Nephron progenitor cell (in vitro differentiated cells): Measurements from ENCODE around the gene HNF4A.

Experiments
- DNase-seq: peaks from one replicate; pipeline ENCODE4 v3.0.0; 2021
- H3K27ac Mint-ChIP-seq: 2 replicates; pipeline ENCODE4 v1.8.0; 2021; ENCODE audit warnings: mild to moderate bottlenecking, moderate library complexity, mixed read lengths
- H3K27me3 Mint-ChIP-seq: 2 replicates; pipeline ENCODE4 v1.8.0; 2021; ENCODE audit warnings: mild to moderate bottlenecking, low read depth, mixed read lengths; ENCODE audit not compliant: poor library complexity
- H3K36me3 Mint-ChIP-seq: 2 replicates; pipeline ENCODE4 v1.8.0; 2021; ENCODE audit warnings: low read depth, mixed read lengths
- H3K4me1 Mint-ChIP-seq: 2 replicates; pipeline ENCODE4 v1.8.0; 2021; ENCODE audit warnings: mixed read lengths
- H3K4me3 Mint-ChIP-seq: 2 replicates; pipeline ENCODE4 v1.8.0; 2021; ENCODE audit warnings: mild to moderate bottlenecking, moderate library complexity, mixed read lengths
- H3K9me3 Mint-ChIP-seq: 2 replicates; pipeline ENCODE4 v1.8.0; 2021; ENCODE audit warnings: mild to moderate bottlenecking, moderate library complexity, mixed read lengths
- TF ChIP-seq, protein P1 (sequence below): fragments of 200-600 bp; sonication (generic); IDR thresholded peaks from 2 replicates; pipeline ENCODE4 v1.5.0; 2021; ENCODE audit warnings: antibody characterized with exemption

Gene HNF4A

DNA sequence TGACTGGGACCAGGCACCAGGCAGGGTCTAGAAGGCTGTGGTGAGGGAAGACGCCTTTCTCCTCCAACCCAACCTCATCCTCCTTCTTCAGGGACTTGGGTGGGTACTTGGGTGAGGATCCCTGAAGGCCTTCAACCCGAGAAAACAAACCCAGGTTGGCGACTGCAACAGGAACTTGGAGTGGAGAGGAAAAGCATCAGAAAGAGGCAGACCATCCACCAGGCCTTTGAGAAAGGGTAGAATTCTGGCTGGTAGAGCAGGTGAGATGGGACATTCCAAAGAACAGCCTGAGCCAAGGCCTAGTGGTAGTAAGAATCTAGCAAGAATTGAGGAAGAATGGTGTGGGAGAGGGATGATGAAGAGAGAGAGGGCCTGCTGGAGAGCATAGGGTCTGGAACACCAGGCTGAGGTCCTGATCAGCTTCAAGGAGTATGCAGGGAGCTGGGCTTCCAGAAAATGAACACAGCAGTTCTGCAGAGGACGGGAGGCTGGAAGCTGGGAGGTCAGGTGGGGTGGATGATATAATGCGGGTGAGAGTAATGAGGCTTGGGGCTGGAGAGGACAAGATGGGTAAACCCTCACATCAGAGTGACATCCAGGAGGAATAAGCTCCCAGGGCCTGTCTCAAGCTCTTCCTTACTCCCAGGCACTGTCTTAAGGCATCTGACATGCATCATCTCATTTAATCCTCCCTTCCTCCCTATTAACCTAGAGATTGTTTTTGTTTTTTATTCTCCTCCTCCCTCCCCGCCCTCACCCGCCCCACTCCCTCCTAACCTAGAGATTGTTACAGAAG is 75.0 kb downstream of the HNF4A start:
- Mint-ChIP-seq H3K4me3 (no peak overlapping the region), H3K4me1 (no peaks in the 10 kb centered on the region), H3K36me3 (no peaks in the 10 kb centered on the region), H3K9me3 (no peaks in the 10 kb centered on the region), H3K27ac (no peak overlapping the region), H3K27me3 (peaks cover 15% of the 10 kb centered on the region)
- TF ChIP-seq, protein P1, sequence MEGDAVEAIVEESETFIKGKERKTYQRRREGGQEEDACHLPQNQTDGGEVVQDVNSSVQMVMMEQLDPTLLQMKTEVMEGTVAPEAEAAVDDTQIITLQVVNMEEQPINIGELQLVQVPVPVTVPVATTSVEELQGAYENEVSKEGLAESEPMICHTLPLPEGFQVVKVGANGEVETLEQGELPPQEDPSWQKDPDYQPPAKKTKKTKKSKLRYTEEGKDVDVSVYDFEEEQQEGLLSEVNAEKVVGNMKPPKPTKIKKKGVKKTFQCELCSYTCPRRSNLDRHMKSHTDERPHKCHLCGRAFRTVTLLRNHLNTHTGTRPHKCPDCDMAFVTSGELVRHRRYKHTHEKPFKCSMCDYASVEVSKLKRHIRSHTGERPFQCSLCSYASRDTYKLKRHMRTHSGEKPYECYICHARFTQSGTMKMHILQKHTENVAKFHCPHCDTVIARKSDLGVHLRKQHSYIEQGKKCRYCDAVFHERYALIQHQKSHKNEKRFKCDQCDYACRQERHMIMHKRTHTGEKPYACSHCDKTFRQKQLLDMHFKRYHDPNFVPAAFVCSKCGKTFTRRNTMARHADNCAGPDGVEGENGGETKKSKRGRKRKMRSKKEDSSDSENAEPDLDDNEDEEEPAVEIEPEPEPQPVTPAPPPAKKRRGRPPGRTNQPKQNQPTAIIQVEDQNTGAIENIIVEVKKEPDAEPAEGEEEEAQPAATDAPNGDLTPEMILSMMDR = no peak
- no peak for DNase-seq

DNA sequence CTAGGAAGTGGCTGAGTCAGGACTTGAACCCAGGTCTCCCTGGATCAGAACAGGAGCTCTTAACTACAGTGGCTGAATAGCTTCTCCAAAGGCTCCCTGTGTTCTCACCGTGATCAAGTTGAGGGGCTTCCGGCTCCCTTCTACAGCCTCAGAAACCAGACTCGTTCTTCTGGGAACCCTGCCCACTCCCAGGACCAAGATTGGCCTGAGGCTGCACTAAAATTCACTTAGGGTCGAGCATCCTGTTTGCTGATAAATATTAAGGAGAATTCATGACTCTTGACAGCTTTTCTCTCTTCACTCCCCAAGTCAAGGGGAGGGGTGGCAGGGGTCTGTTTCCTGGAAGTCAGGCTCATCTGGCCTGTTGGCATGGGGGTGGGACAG is 75.6 kb downstream of the HNF4A start:
- H3K4me1 Mint-ChIP-seq = no peaks in the 10 kb centered on the region
- no peaks in the 10 kb centered on the region for H3K36me3 Mint-ChIP-seq
- peaks cover 15% of the 10 kb centered on the region for H3K27me3 Mint-ChIP-seq
- TF ChIP-seq, protein P1 = no peak
- H3K27ac Mint-ChIP-seq = no peak overlapping the region
- no peak overlapping the region for H3K4me3 Mint-ChIP-seq
- no peaks in the 10 kb centered on the region for H3K9me3 Mint-ChIP-seq
- no peak for DNase-seq

DNA sequence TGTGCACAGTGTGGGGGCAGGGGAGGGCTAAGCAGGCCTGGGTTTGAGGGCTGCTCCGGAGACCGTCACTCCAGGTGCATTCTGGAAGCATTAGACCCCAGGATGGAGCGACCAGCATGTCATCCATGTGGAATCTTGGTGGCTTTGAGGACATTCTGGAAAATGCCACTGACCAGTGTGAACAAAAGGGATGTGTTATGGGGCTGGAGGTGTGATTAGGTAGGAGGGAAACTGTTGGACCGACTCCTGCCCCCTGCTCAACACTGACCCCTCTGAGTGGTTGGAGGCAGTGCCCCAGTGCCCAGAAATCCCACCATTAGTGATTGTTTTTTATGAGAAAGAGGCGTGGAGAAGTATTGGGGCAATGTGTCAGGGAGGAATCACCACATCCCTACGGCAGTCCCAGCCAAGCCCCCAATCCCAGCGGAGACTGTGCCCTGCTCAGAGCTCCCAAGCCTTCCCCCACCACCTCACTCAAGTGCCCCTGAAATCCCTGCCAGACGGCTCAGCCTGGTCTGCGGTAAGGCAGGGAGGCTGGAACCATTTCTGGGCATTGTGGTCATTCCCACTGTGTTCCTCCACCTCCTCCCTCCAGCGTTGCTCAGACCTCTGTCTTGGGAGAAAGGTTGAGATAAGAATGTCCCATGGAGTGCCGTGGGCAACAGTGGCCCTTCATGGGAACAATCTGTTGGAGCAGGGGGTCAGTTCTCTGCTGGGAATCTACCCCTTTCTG is 76.2 kb downstream of the HNF4A start:
- no peak for DNase-seq
- TF ChIP-seq, protein P1 = no peak
- Mint-ChIP-seq H3K4me3 (no peak overlapping the region), H3K4me1 (no peaks in the 10 kb centered on the region), H3K27me3 (peaks cover 15% of the 10 kb centered on the region), H3K9me3 (no peaks in the 10 kb centered on the region), H3K36me3 (no peaks in the 10 kb centered on the region), H3K27ac (no peak overlapping the region)

DNA sequence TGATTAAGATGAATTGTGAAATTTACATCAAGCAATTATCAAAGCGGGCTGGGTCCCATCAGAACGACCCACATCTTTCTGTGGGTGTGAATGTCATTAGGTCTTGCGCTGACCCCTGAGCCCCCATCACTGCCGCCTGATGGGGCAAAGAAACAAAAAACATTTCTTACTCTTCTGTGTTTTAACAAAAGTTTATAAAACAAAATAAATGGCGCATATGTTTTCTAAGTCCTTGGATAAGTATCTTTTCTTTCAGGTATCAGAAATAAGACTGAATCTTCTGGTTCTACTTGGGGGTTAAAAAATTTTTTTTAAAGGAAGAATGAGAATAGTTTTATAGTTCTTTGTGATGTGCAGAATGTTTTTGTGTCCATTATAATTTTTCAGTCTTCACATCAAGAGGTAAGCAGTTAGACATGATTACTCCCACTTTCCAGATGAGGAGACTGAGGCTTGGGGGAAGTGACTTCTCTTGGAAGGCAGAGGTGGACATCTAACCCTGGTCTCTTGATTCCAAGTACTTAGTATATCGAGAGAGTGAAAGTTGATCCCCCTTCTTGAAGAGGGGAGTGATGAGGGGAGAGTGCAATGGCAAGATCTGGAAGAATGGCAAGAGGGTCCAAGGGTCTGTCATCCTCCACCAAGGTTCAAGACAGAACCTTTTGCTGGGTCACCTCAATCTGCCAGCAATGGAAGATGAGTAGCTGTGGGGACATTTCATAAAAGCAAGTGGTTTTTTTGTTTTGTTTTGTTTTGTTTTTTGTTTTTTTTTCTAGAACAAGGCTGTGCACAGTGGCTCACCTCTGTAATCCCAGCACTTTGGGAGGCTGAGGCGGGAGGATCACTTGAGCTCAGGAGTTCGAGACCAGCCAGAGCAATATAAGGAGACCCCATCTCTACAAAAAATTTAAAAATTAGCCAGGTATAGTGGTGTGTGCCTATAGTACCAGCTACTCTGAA is 77.4 kb downstream of the HNF4A start:
- Mint-ChIP-seq H3K27me3 (peaks cover 21% of the 10 kb centered on the region), H3K36me3 (no peaks in the 10 kb centered on the region), H3K27ac (peak overlapping the region; percentile 36), H3K4me1 (no peaks in the 10 kb centered on the region), H3K9me3 (no peaks in the 10 kb centered on the region), H3K4me3 (no peak overlapping the region)
- TF ChIP-seq, protein P1 = no peak
- no peak for DNase-seq

DNA sequence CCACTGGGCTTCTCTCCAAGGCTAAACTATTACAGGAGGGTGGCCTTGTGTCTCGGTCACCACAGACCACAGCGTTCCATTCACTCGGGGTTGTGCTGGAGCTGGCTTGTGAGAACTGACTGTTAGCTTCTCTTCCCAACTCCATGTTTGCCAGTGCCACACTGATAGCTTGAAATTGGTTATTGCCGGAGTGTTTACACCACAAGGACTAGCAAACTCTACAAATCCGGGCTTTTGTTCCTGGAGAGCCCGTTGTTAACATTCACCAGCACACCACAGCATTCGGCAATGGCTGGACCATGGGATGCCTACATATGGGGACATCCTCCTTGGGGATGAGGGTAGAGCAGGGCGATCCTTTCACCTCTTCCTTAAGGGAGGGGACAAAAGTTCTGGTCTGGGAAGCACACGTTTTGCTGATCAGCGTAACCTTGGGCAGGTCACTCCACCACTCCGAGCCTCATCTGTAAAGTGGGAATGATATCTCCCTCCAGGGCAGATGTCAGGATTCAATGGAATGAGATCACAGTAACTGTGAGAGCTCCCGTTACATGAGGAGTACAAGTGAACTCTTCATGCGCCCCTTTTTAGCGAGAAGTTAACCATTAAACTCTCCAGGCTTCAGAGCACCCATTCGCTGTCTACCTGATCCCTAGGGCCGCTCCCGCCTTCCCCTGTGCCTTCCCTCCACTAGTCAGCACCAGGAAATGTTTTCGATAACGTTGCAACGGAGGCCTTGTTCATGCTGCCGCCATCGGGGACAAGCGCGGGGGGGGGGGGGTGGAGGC is 78.4 kb downstream of the HNF4A start:
- Mint-ChIP-seq H3K4me1 (no peaks in the 10 kb centered on the region), H3K27ac (no peak overlapping the region), H3K27me3 (peaks cover 21% of the 10 kb centered on the region), H3K9me3 (no peaks in the 10 kb centered on the region), H3K36me3 (no peaks in the 10 kb centered on the region), H3K4me3 (no peak overlapping the region)
- no peak for DNase-seq
- TF ChIP-seq, protein P1 = no peak
